ENCODE measurements around the gene ECHDC3. TPM values are rescaled to one million over a fixed set of nuclear protein-coding genes. Genes with fewer than 3 reads are reported as not detected.

The ECHDC3 gene
- polyA plus RNA-seq, 2 of the 4 experiments (the other 2 are of a cell fraction) = 6.0 to 6.1 TPM

GRCh38 chr10:11700539-11700938, 41.6 kb upstream of the ECHDC3 start:
- POLR2A ChIA-PET = no interaction called here
- DNase-seq (ENCODE audit: low read depth in 1 of 2, low spot score in 1 of 2) (no peak), ATAC-seq (no peak), FAIRE-seq (no peak)
- TF ChIP-seq ELK1 (IDR thresholded peaks at IDR 0.05; ENCODE audit: low read depth, low read length) (no peak), BCL3 (IDR thresholded peaks at IDR 0.05) (no peak), CBX2 (IDR thresholded peaks at IDR 0.05; ENCODE audit: borderline replicate concordance, low read depth) (no peak), FOSL2 (IDR thresholded peaks at IDR 0.05) (no peak), FOSL2 (CRISPR knock-in tag; IDR thresholded peaks at IDR 0.05) (no peak), NFE2L2 (conservative IDR thresholded peaks at IDR 0.05; ENCODE audit: low read length) (no peak), MYC (IDR thresholded peaks at IDR 0.05; ENCODE audit: borderline replicate concordance, low read length) (no peak)
- Histone ChIP-seq H3K9me3 (no peaks in the 10 kb centered on the region), H3K4me3 (no peak overlapping the region), H3K4me1 (no peaks in the 10 kb centered on the region), H3K27ac (no peak overlapping the region), H3K4me2 (no peak overlapping the region)
- WGBS (ENCODE audit: missing lambda C conversion rate) = 87% methylated on average over 6 of the region's 6 CpGs
- CTCF ChIA-PET = no interaction called here

GRCh38 chr10:11701451-11702095, 40.6 kb upstream of the ECHDC3 start:
- Histone ChIP-seq H3K4me1 (no peaks in the 10 kb centered on the region), H3K9me3 (no peaks in the 10 kb centered on the region), H3K4me2 (no peak overlapping the region), H3K27ac (no peak overlapping the region), H3K4me3 (no peak overlapping the region)
- ATAC-seq (no peak), DNase-seq (ENCODE audit: low read depth in 1 of 2, low spot score in 1 of 2) (no peak), FAIRE-seq (no peak)
- TF ChIP-seq FOSL2 (IDR thresholded peaks at IDR 0.05) = no peak
- TF ChIP-seq FOSL2 (CRISPR knock-in tag; IDR thresholded peaks at IDR 0.05) = no peak
- TF ChIP-seq E2F6 (IDR thresholded peaks at IDR 0.05; ENCODE audit: borderline replicate concordance, low read depth) = no peak
- TF ChIP-seq EHF (CRISPR knock-in tag; IDR thresholded peaks at IDR 0.05) = no peak
- TF ChIP-seq POLR2AphosphoS2 (conservative IDR thresholded peaks at IDR 0.05; ENCODE audit: low read length) = no peak
- no peak for TF ChIP-seq RAD21 (conservative IDR thresholded peaks at IDR 0.05 in 1 of 2, IDR thresholded peaks at IDR 0.05 in 1 of 2)
- TF ChIP-seq CTCF (IDR thresholded peaks at IDR 0.05) = no peak
- TF ChIP-seq RNF2 (IDR thresholded peaks at IDR 0.05; ENCODE audit: borderline replicate concordance, low read depth) = no peak
- no peak for TF ChIP-seq GATA3 (IDR thresholded peaks at IDR 0.05; ENCODE audit: borderline replicate concordance)
- no peak for TF ChIP-seq HOXB5 (CRISPR knock-in tag; IDR thresholded peaks at IDR 0.05)
- no peak for TF ChIP-seq MAZ (IDR thresholded peaks at IDR 0.05; ENCODE audit: borderline replicate concordance, low read depth, low read length)
- no peak for TF ChIP-seq HOXA7 (CRISPR knock-in tag; IDR thresholded peaks at IDR 0.05)
- no peak for TF ChIP-seq JUN (IDR thresholded peaks at IDR 0.05)
- TF ChIP-seq ZFP36 (IDR thresholded peaks at IDR 0.05; ENCODE audit: borderline replicate concordance, partially characterized antibody) = no peak
- TF ChIP-seq USF2 (IDR thresholded peaks at IDR 0.05) = no peak
- POLR2A ChIA-PET = no interaction called here
- CTCF ChIA-PET = no interaction called here
- 68% methylated on average over 6 of the region's 6 CpGs for WGBS (ENCODE audit: missing lambda C conversion rate)
